Endodermal cell (in vitro differentiated cells): ENCODE measurements around the gene GPR18. TPM values are rescaled to one million over a fixed set of nuclear protein-coding genes. Genes with fewer than 3 reads are reported as not detected.

Experiments used
- DNase-seq: peaks from one replicate; pipeline ENCODE4 v3.0.0-alpha.2; 2017
- H3K27ac ChIP-seq: 2 replicates; pipeline ENCODE4 v1.5.1; 2013; ENCODE audit warnings: mild to moderate bottlenecking, low read depth, low read length, moderate library complexity
- H3K27me3 ChIP-seq: 2 replicates; pipeline ENCODE4 v1.6.1; 2013; ENCODE audit warnings: mild to moderate bottlenecking, low read length, moderate library complexity; ENCODE audit not compliant: insufficient read depth, control insufficient read depth, poor library complexity, severe bottlenecking
- H3K36me3 ChIP-seq: 2 replicates; pipeline ENCODE4 v1.7.0; 2013; ENCODE audit warnings: mild to moderate bottlenecking, low read length, moderate library complexity; ENCODE audit not compliant: control insufficient read depth, insufficient read depth
- H3K4me1 ChIP-seq: one replicate; pipeline ENCODE4 v1.7.0; 2013; ENCODE audit warnings: low read length; ENCODE audit not compliant: control insufficient read depth, insufficient read depth
- H3K4me3 ChIP-seq: 2 replicates; pipeline ENCODE4 v1.5.1; 2013; ENCODE audit warnings: mild to moderate bottlenecking, low read length, moderate library complexity
- H3K9ac ChIP-seq: 2 replicates; pipeline ENCODE4 v1.6.1; 2013; ENCODE audit warnings: mild to moderate bottlenecking, low read length, moderate library complexity; ENCODE audit not compliant: poor library complexity, severe bottlenecking; ENCODE audit errors: extremely low read depth
- H3K9me3 ChIP-seq: 2 replicates; pipeline ENCODE4 v1.6.1; 2013; ENCODE audit warnings: mild to moderate bottlenecking, low read length, moderate library complexity; ENCODE audit not compliant: control insufficient read depth
- H3K27ac Mint-ChIP-seq: 2 replicates; pipeline ENCODE4 v1.8.0; 2020; ENCODE audit warnings: mixed read lengths
- H3K27me3 Mint-ChIP-seq: 2 replicates; pipeline ENCODE4 v1.8.0; 2021; ENCODE audit warnings: mild to moderate bottlenecking, mixed read lengths; ENCODE audit not compliant: insufficient read depth
- H3K36me3 Mint-ChIP-seq: 2 replicates; pipeline ENCODE4 v1.8.0; 2020; ENCODE audit warnings: low read depth, mixed read lengths
- H3K4me1 Mint-ChIP-seq: 2 replicates; pipeline ENCODE4 v1.8.0; 2020; ENCODE audit warnings: mixed read lengths
- H3K4me3 Mint-ChIP-seq: 2 replicates; pipeline ENCODE4 v1.8.0; 2020; ENCODE audit warnings: mild to moderate bottlenecking, moderate library complexity, mixed read lengths
- H3K9me3 Mint-ChIP-seq: 2 replicates; pipeline ENCODE4 v1.8.0; 2020; ENCODE audit warnings: mild to moderate bottlenecking, mixed read lengths
- CTCF ChIP-seq: fragments of 200-600 bp; sonication (generic); conservative IDR thresholded peaks from 2 replicates; pipeline ENCODE4 v1.5.0; 2021; ENCODE audit warnings: antibody characterized with exemption, mild to moderate bottlenecking
- WGBS, 2 experiments: methylation state at CpG; one replicate each; pipeline versions ENCODE4 v1.1.5 to v1.1.7; 2013; ENCODE audit warnings: missing lambda C conversion rate in 2 of 2, mixed read lengths in 1 of 2; ENCODE audit not compliant: insufficient coverage in 1 of 2, insufficient read length in 1 of 2; 5-methylcytosine and 5-hydroxymethylcytosine counted together
- total RNA-seq, 2 donors: library from RNA; stranded (reverse); fragmentation: NEBNext Ultra II Directional in 1 of 2; extraction: Animal tissue kit (Norgen Biotek cat#: 25700) in 1 of 2; gene quantifications; 2 replicates in 1 of 2; 3 replicates in 1 of 2; pipeline ENCODE4 v1.2.1, GENCODE V29; 2021

GPR18 gene
- total RNA-seq, 2 donors from 2014 or later = not detected

DNA sequence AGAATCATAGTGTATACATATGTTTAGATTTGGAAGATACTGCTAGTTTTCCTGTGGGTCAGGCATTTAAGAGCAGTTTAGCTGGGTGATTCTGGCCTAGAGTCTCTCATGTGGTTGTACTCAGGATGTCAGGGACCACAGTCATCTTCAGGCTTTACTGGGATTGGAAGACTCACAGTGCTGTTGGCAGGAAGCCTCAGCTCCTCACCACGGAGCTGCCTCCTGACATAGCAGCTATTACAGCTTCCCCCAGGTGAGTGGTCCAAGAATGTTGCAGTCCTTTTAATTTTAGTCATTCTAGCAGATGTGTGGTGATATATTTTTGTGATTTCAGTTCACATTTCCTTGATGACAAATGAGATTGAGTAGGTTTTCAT is 16.9 kb upstream of the GPR18 start:
- no peak overlapping the region for H3K27ac ChIP-seq
- no peak for TF ChIP-seq CTCF
- 73 to 86% methylated on average over 1 of the region's 1 CpG for WGBS, 2 experiments
- H3K36me3 ChIP-seq = peaks cover 33% of the 10 kb centered on the region
- no peaks in the 10 kb centered on the region for H3K27me3 ChIP-seq
- Mint-ChIP-seq H3K4me3 (no peak overlapping the region), H3K9me3 (peaks cover 6% of the 10 kb centered on the region), H3K27me3 (no peaks in the 10 kb centered on the region), H3K4me1 (peaks cover 24% of the 10 kb centered on the region), H3K27ac (no peak overlapping the region), H3K36me3 (peaks cover 27% of the 10 kb centered on the region)
- no peak overlapping the region for H3K4me3 ChIP-seq
- H3K9me3 ChIP-seq = peaks cover 10% of the 10 kb centered on the region
- no peak overlapping the region for H3K9ac ChIP-seq
- H3K4me1 ChIP-seq = peaks cover 3% of the 10 kb centered on the region
- no peak for DNase-seq

GRCh38 chr13:99273128-99273527 is 14.9 kb upstream of the GPR18 start:
- Histone ChIP-seq H3K9me3 (peaks cover 10% of the 10 kb centered on the region), H3K36me3 (peaks cover 29% of the 10 kb centered on the region), H3K4me3 (no peak overlapping the region), H3K4me1 (peaks cover 3% of the 10 kb centered on the region), H3K9ac (no peak overlapping the region), H3K27ac (no peak overlapping the region), H3K27me3 (no peaks in the 10 kb centered on the region)
- Mint-ChIP-seq H3K9me3 (peaks cover 6% of the 10 kb centered on the region), H3K27me3 (no peaks in the 10 kb centered on the region), H3K4me1 (peaks cover 18% of the 10 kb centered on the region), H3K4me3 (no peak overlapping the region), H3K36me3 (peaks cover 25% of the 10 kb centered on the region), H3K27ac (no peak overlapping the region)
- no peak for TF ChIP-seq CTCF
- DNase-seq = no peak
- WGBS, 2 experiments = 93 to 96% methylated on average over 2 of the region's 2 CpGs

GRCh38 chr13:99272481-99272880 is 14.3 kb upstream of the GPR18 start:
- Mint-ChIP-seq H3K27me3 (no peaks in the 10 kb centered on the region), H3K4me3 (no peak overlapping the region), H3K27ac (no peak overlapping the region), H3K4me1 (peaks cover 23% of the 10 kb centered on the region), H3K36me3 (peaks cover 21% of the 10 kb centered on the region), H3K9me3 (peaks cover 6% of the 10 kb centered on the region)
- Histone ChIP-seq H3K36me3 (peaks cover 26% of the 10 kb centered on the region), H3K27ac (no peak overlapping the region), H3K9me3 (peaks cover 10% of the 10 kb centered on the region), H3K27me3 (no peaks in the 10 kb centered on the region), H3K4me1 (peaks cover 6% of the 10 kb centered on the region), H3K4me3 (no peak overlapping the region), H3K9ac (no peak overlapping the region)
- DNase-seq = no peak
- no peak for TF ChIP-seq CTCF
- 98 to 100% methylated on average over 1 to 2 of the region's 2 CpGs for WGBS, 2 experiments
